ENCODE data around the gene LRRC4C.

The LRRC4C gene

DNA sequence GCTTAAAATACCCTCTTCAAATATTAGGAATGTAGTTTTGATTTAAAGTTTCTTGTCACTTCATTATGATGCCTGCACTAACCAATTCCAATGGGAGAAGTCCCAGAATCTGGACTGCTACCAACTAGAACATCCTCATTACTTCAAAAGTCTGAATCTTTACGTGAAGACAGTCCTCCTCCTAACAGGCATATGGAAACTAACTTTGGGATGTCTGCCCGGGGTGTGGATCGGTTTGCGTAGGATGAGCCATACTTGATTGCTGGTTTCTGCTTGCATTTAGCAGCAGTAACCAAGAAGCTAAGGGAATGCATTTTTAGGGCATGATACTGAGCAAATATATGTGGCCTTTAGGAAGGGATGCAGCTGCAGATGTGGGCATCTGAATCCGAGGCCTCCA is 177.1 kb downstream of the LRRC4C start:
- TF ChIP-seq, protein P1, sequence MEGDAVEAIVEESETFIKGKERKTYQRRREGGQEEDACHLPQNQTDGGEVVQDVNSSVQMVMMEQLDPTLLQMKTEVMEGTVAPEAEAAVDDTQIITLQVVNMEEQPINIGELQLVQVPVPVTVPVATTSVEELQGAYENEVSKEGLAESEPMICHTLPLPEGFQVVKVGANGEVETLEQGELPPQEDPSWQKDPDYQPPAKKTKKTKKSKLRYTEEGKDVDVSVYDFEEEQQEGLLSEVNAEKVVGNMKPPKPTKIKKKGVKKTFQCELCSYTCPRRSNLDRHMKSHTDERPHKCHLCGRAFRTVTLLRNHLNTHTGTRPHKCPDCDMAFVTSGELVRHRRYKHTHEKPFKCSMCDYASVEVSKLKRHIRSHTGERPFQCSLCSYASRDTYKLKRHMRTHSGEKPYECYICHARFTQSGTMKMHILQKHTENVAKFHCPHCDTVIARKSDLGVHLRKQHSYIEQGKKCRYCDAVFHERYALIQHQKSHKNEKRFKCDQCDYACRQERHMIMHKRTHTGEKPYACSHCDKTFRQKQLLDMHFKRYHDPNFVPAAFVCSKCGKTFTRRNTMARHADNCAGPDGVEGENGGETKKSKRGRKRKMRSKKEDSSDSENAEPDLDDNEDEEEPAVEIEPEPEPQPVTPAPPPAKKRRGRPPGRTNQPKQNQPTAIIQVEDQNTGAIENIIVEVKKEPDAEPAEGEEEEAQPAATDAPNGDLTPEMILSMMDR (IDR thresholded peaks at IDR 0.05; ENCODE audit: poor library complexity, severe bottlenecking): no peak
- H3K4me3 ChIP-seq (ENCODE audit: severe bottlenecking): no peak overlapping the region
- H3K4me1 ChIP-seq (ENCODE audit: insufficient read depth, poor library complexity, severe bottlenecking): no peaks in the 10 kb centered on the region
- DNase-seq (ENCODE audit: low spot score): no peak
- H3K27ac ChIP-seq (ENCODE audit: poor library complexity, severe bottlenecking): no peak overlapping the region
- no peak for ATAC-seq (ENCODE audit: low read depth)
- peaks cover 3% of the 10 kb centered on the region for H3K27me3 ChIP-seq (ENCODE audit: insufficient read depth, poor library complexity, severe bottlenecking)
- H3K36me3 ChIP-seq (ENCODE audit: low read depth): no peaks in the 10 kb centered on the region
- no peaks in the 10 kb centered on the region for H3K9me3 ChIP-seq (ENCODE audit: severe bottlenecking)

DNA sequence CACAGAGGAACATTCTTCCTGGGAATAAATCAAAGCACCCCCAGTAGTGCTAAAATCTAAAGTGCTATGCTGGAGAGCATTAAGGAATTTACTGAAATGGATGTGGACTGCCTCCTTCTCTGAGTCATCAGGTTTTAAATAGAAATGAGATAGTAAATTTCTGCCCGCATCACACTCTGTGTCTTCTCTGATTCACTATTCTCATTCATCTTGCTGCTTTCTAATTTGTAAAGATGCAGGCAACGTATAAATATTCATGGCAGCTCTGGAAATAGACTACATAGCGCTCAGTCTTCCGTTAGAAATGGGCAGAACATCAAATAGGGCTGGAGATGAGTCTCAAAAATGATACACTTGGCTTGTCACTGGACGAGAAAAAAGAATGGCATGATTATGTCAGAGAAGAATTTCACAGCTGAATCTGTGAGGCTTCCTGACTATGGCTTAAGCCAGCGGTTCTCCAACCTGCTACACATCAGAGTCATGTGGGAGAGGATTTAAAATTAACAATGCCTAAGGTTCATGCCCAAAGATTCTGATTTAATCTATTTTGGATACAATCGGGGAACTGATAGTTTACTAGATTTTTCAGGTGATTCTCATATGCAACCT is 178.2 kb downstream of the LRRC4C start:
- no peak overlapping the region for H3K27ac ChIP-seq (ENCODE audit: poor library complexity, severe bottlenecking)
- no peaks in the 10 kb centered on the region for H3K9me3 ChIP-seq (ENCODE audit: severe bottlenecking)
- TF ChIP-seq, protein P1 (IDR thresholded peaks at IDR 0.05; ENCODE audit: poor library complexity, severe bottlenecking): no peak
- DNase-seq (ENCODE audit: low spot score) (no peak), ATAC-seq (ENCODE audit: low read depth) (no peak)
- no peaks in the 10 kb centered on the region for H3K36me3 ChIP-seq (ENCODE audit: low read depth)
- H3K4me1 ChIP-seq (ENCODE audit: insufficient read depth, poor library complexity, severe bottlenecking): no peaks in the 10 kb centered on the region
- peaks cover 3% of the 10 kb centered on the region for H3K27me3 ChIP-seq (ENCODE audit: insufficient read depth, poor library complexity, severe bottlenecking)
- H3K4me3 ChIP-seq (ENCODE audit: severe bottlenecking): no peak overlapping the region

DNA sequence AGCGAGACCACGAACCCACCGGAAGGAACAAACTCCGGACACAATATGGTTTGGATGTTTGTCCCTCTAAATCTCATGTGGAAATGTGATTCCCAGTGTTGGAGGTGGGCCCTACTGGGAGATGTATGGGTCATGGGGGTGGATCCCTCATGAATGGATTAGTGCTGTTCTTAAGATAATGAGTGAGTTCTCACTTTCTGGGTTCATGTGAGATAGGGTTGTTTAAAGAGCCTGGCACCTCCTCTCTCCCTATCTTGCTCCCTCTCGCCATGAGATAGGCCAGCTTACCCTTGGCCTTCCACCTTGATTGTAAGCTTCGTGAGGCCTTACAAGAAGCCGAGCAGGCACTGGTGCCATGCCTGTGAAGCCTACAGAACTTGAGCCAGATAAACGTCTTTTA is 184.6 kb downstream of the LRRC4C start:
- H3K4me1 ChIP-seq (ENCODE audit: insufficient read depth, poor library complexity, severe bottlenecking): no peaks in the 10 kb centered on the region
- H3K27me3 ChIP-seq (ENCODE audit: insufficient read depth, poor library complexity, severe bottlenecking): no peaks in the 10 kb centered on the region
- ATAC-seq (ENCODE audit: low read depth): no peak
- no peaks in the 10 kb centered on the region for H3K9me3 ChIP-seq (ENCODE audit: severe bottlenecking)
- H3K36me3 ChIP-seq (ENCODE audit: low read depth): no peaks in the 10 kb centered on the region
- no peak overlapping the region for H3K27ac ChIP-seq (ENCODE audit: poor library complexity, severe bottlenecking)
- TF ChIP-seq, protein P1 (IDR thresholded peaks at IDR 0.05; ENCODE audit: poor library complexity, severe bottlenecking): no peak
- DNase-seq (ENCODE audit: low spot score): no peak
- H3K4me3 ChIP-seq (ENCODE audit: severe bottlenecking): no peak overlapping the region

DNA sequence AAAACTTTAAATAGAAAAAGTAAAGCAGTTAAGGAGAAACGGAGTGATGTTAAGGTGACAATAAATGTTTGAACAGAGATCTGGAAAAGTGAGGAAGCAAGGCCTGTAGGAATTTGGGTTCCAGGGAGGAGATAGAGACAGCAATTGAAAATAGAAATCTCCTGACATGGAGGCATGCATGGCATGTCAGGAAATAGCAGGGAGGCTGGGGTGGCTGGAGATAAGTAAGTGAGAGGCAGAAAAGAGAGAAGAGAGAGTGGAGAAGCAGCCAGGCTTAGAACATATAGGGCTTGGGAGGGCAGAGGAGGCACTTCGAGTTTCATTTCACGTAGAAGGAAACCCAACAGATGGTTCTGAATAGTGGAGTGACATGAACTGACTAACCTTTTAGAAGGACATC is 185.5 kb downstream of the LRRC4C start:
- DNase-seq (ENCODE audit: low spot score) (no peak), ATAC-seq (ENCODE audit: low read depth) (no peak)
- H3K4me1 ChIP-seq (ENCODE audit: insufficient read depth, poor library complexity, severe bottlenecking): no peaks in the 10 kb centered on the region
- no peaks in the 10 kb centered on the region for H3K27me3 ChIP-seq (ENCODE audit: insufficient read depth, poor library complexity, severe bottlenecking)
- no peak overlapping the region for H3K4me3 ChIP-seq (ENCODE audit: severe bottlenecking)
- no peaks in the 10 kb centered on the region for H3K9me3 ChIP-seq (ENCODE audit: severe bottlenecking)
- H3K36me3 ChIP-seq (ENCODE audit: low read depth): no peaks in the 10 kb centered on the region
- no peak overlapping the region for H3K27ac ChIP-seq (ENCODE audit: poor library complexity, severe bottlenecking)
- TF ChIP-seq, protein P1 (IDR thresholded peaks at IDR 0.05; ENCODE audit: poor library complexity, severe bottlenecking): no peak

DNA sequence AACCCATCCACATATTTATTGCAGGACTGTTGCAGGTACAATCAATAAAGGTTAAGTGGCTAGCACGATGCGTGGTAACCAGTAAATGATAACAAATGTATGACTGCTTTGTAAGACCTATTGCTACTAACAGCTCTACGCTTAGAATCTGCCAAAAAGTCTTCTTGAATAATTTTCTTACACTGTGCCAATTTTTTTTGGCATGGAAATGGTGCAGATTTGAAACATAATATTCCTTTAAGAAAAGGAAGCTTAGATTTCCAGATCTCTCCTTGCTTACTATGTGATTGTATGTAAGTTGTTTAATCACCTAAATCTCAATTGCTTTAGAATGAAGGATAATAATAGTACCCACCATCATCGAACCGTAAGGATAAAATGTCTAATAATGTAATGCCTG is 192.0 kb downstream of the LRRC4C start:
- Histone ChIP-seq H3K27ac (ENCODE audit: poor library complexity, severe bottlenecking) (no peak overlapping the region), H3K4me1 (ENCODE audit: insufficient read depth, poor library complexity, severe bottlenecking) (no peaks in the 10 kb centered on the region), H3K27me3 (ENCODE audit: insufficient read depth, poor library complexity, severe bottlenecking) (no peaks in the 10 kb centered on the region), H3K4me3 (ENCODE audit: severe bottlenecking) (no peak overlapping the region), H3K9me3 (ENCODE audit: severe bottlenecking) (no peaks in the 10 kb centered on the region), H3K36me3 (ENCODE audit: low read depth) (no peaks in the 10 kb centered on the region)
- ATAC-seq (ENCODE audit: low read depth) (no peak), DNase-seq (ENCODE audit: low spot score) (no peak)
- TF ChIP-seq, protein P1 (IDR thresholded peaks at IDR 0.05; ENCODE audit: poor library complexity, severe bottlenecking): no peak
